ENCODE results near the gene ATF2.

The ATF2 gene

DNA sequence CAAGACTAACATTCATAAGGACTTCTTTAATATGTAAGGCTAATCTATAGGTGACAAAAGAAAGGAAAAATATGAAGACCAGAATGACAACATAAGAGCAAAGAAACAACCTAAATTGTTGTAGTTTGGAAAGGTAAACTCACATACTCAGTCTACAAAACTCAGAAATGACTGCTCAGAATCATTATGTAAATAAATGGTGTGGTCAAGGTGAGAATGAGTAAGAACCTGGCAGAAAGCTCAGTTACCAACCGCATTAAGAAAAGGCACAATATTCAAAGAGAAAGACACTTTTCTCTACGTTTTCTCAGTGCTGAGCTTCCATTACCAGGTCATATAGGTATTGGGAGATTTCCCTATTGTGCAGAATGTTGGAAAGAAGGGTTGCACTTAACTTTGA lies 15.8 kb downstream of the ATF2 start:
- Histone ChIP-seq H3K36me3 (ENCODE audit: insufficient read depth) (no peaks in the 10 kb centered on the region), H3K4me3 (IDR thresholded peaks at IDR 0.05; ENCODE audit: insufficient read depth, low read depth, low read length) (no peak overlapping the region), H3K27ac (no peak overlapping the region), H3K79me2 (ENCODE audit: insufficient read depth, low read depth) (peaks cover 80% of the 10 kb centered on the region), H3K9ac (no peak overlapping the region), H3K4me1 (ENCODE audit: low read depth, poor library complexity, severe bottlenecking) (peaks cover 64% of the 10 kb centered on the region), H4K20me1 (ENCODE audit: insufficient read depth) (no peaks in the 10 kb centered on the region), H2AFZ (ENCODE audit: low read depth) (no peak overlapping the region), H3K4me2 (no peak overlapping the region; the same call in 1 of the 2 replicates), H3K27me3 (ENCODE audit: insufficient read depth, low read depth) (no peaks in the 10 kb centered on the region)
- no peak for TF ChIP-seq CTCF (conservative IDR thresholded peaks at IDR 0.05; ENCODE audit: low read depth, low read length)

GRCh38 chr2:175151791-175152190 lies 16.2 kb downstream of the ATF2 start:
- H3K4me2 ChIP-seq: no peak overlapping the region
- no peaks in the 10 kb centered on the region for H3K36me3 ChIP-seq (ENCODE audit: insufficient read depth)
- H4K20me1 ChIP-seq (ENCODE audit: insufficient read depth): no peaks in the 10 kb centered on the region
- H3K79me2 ChIP-seq (ENCODE audit: insufficient read depth, low read depth): peaks cover 76% of the 10 kb centered on the region
- H3K9ac ChIP-seq: no peak overlapping the region
- no peak for TF ChIP-seq CTCF (conservative IDR thresholded peaks at IDR 0.05; ENCODE audit: low read depth, low read length)
- H3K27me3 ChIP-seq (ENCODE audit: insufficient read depth, low read depth): no peaks in the 10 kb centered on the region
- H3K4me1 ChIP-seq (ENCODE audit: low read depth, poor library complexity, severe bottlenecking): peaks cover 69% of the 10 kb centered on the region
- no peak overlapping the region for H2AFZ ChIP-seq (ENCODE audit: low read depth)
- no peak overlapping the region for H3K27ac ChIP-seq
- H3K4me3 ChIP-seq (IDR thresholded peaks at IDR 0.05; ENCODE audit: insufficient read depth, low read depth, low read length): no peak overlapping the region

DNA sequence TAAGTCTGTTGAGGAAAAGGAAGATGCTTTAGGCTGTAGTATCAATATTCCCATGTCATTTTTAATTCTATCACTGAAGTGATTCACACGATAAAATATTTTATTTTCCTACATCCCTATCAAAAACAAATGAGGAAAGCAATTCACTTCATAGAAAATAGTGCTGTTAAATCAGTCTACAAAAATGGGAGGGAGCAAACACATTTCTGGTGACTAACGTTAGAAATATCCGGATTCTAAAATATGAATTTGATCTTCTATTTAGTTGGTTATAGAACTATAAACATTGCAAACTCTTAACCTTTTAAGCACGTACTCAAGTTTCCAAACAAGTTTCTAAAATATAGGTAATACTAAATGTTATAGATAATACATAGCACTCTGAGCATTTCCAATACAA lies 20.8 kb downstream of the ATF2 start:
- Histone ChIP-seq H3K4me3 (IDR thresholded peaks at IDR 0.05; ENCODE audit: insufficient read depth, low read depth, low read length) (no peak overlapping the region), H3K27me3 (ENCODE audit: insufficient read depth, low read depth) (no peaks in the 10 kb centered on the region), H3K4me2 (peak overlapping the region; percentile 9; the same call in 1 of the 2 replicates), H3K4me1 (ENCODE audit: low read depth, poor library complexity, severe bottlenecking) (peaks cover 57% of the 10 kb centered on the region), H4K20me1 (ENCODE audit: insufficient read depth) (no peaks in the 10 kb centered on the region), H3K79me2 (ENCODE audit: insufficient read depth, low read depth) (peaks cover 57% of the 10 kb centered on the region), H3K27ac (no peak overlapping the region), H3K36me3 (ENCODE audit: insufficient read depth) (no peaks in the 10 kb centered on the region), H2AFZ (ENCODE audit: low read depth) (no peak overlapping the region), H3K9ac (no peak overlapping the region)
- TF ChIP-seq CTCF (conservative IDR thresholded peaks at IDR 0.05; ENCODE audit: low read depth, low read length): no peak

DNA sequence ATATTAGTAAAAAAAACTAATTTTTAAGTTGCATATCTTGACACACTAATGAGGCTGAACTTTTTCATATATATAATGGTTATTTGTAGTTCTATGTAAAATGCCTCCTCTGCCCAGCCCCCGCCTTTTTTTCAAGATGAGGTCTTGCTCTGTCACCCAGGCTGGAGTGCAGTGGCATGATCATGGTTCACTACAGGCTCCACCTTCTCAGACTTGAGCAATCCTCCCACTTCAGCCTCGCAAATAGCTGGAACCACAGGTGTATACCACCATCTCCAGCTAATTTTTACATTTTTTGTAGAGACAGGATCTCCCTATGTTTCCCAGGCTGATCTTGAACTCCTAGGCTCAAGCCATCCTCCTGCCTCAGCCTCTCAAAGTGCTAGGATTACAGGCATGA lies 24.3 kb downstream of the ATF2 start:
- Histone ChIP-seq H3K27me3 (ENCODE audit: insufficient read depth, low read depth) (no peaks in the 10 kb centered on the region), H3K9ac (no peak overlapping the region), H4K20me1 (ENCODE audit: insufficient read depth) (no peaks in the 10 kb centered on the region), H3K4me3 (IDR thresholded peaks at IDR 0.05; ENCODE audit: insufficient read depth, low read depth, low read length) (no peak overlapping the region), H3K36me3 (ENCODE audit: insufficient read depth) (no peaks in the 10 kb centered on the region), H3K4me1 (ENCODE audit: low read depth, poor library complexity, severe bottlenecking) (peaks cover 74% of the 10 kb centered on the region), H3K27ac (no peak overlapping the region), H2AFZ (ENCODE audit: low read depth) (no peak overlapping the region), H3K4me2 (no peak overlapping the region), H3K79me2 (ENCODE audit: insufficient read depth, low read depth) (peaks cover 59% of the 10 kb centered on the region)
- TF ChIP-seq CTCF (conservative IDR thresholded peaks at IDR 0.05; ENCODE audit: low read depth, low read length): no peak

All from KMS-11 (cell line).